ENCODE measurements around the gene SHISA2.

Gene SHISA2

GRCh38 chr13:26016189-26016588, 35.6 kb downstream of the SHISA2 start:
- H3K4me3 Mint-ChIP-seq, result no peak overlapping the region
- no peak for DNase-seq (ENCODE audit: low spot score in 2 of 2)
- no peaks in the 10 kb centered on the region for H3K9me3 Mint-ChIP-seq
- H3K36me3 Mint-ChIP-seq, result no peaks in the 10 kb centered on the region
- H3K4me1 Mint-ChIP-seq, result peaks cover 6% of the 10 kb centered on the region
- ATAC-seq, result no peak
- no peak overlapping the region for H3K27ac Mint-ChIP-seq

DNA sequence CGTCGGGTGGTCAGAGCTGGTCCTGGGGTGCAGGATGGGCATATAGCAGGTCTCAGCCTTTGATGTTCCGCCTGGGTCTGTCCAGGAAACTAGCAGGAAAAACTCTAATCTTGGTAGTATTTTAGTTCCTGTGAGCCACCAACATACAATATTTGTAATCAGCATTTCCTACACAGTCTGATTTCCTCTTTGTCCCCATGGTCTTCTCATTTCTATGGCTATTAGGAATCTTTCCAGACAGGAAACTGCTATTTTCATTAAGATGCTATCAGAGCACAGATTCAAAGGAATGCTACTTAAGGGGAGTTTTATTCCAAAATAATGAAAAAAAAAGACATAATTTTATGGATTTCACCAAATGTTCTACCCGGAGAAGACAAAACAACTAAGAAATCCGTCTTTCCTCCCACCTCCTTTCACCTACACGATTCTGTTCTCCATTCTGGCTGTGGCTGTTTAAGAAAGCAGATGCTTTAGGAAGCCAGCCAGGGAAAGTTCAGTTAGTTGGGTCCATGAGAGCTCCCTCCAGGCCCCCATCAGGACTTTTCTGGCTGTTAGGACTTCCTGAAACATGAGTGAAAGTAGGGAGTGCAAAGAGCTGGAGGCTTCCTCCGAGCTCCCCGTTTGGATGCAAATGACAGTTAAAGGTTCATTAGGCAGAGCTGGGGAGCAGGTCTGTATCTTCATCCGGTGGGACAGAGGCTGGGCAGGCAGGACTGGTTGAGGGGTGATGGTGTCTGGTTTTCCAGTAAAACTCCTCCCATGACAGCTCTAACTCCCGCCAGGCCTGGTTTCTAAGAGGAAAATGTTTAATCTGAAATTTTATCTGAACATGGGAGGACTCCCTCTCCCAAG, 36.3 kb downstream of the SHISA2 start:
- Mint-ChIP-seq H3K4me1 (peaks cover 6% of the 10 kb centered on the region), H3K4me3 (no peak overlapping the region), H3K27ac (no peak overlapping the region), H3K9me3 (no peaks in the 10 kb centered on the region), H3K36me3 (no peaks in the 10 kb centered on the region)
- no peak for DNase-seq (ENCODE audit: low spot score in 2 of 2)
- ATAC-seq, result no peak

- no peak for DNase-seq (ENCODE audit: low spot score in 2 of 2)
- ATAC-seq, result no peak
- H3K36me3 Mint-ChIP-seq, result no peaks in the 10 kb centered on the region
- no peak overlapping the region for H3K27ac Mint-ChIP-seq
- H3K4me3 Mint-ChIP-seq, result peak overlapping the region; percentile 59
- no peaks in the 10 kb centered on the region for H3K9me3 Mint-ChIP-seq
- H3K4me1 Mint-ChIP-seq, result peaks cover 4% of the 10 kb centered on the region
Observed at GRCh38 chr13:26012995-26013394, 38.8 kb downstream of the SHISA2 start.

DNA sequence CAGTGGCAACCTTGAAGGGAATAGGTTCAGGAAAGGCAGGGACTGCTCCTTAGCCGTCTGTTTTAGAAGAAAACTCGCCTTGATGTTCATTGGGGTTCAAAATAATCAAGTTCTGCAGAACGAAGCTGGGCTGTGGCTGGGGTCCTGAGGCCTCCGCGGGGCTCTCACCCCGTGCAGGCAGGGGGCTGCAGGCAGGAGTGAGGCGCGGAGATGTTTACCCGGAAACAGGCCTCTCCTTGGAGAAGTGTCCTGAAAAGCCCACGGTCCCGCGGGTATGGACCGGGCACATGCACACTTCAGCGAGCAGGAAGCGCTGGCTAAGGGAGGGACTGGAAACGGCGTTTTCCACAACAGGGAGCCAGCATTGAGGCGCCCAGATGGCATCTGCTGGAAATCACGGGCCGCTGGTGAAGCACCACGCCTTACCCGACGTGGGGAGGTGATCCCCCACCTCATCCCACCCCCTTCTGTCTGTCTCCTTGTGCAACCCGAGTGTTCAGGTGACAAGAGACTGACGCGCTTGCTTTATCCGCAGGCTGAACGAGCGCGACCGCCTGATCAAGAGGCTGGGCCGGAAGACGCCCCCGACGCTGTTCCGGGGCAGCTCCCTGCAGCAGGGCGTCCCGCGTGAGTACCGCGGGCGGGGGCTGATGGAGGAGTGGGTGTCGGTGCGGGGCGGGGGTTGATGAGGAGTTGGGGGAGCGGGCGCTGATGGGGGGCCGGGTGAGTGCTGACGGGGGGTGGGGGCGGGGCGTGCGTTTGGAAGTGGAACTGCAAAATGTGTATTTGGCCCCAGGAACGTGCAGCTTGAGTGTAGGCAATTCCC, 39.6 kb downstream of the SHISA2 start:
- no peak overlapping the region for H3K27ac Mint-ChIP-seq
- no peaks in the 10 kb centered on the region for H3K9me3 Mint-ChIP-seq
- no peaks in the 10 kb centered on the region for H3K4me1 Mint-ChIP-seq
- H3K4me3 Mint-ChIP-seq, result peak overlapping the region; percentile 59
- H3K36me3 Mint-ChIP-seq, result no peaks in the 10 kb centered on the region
- DNase-seq (ENCODE audit: low spot score in 2 of 2), result peak in 1 of 2 donors; percentile 56
- peak; percentile 75 for ATAC-seq

- Mint-ChIP-seq H3K4me1 (no peaks in the 10 kb centered on the region), H3K27ac (no peak overlapping the region), H3K36me3 (no peaks in the 10 kb centered on the region), H3K9me3 (no peaks in the 10 kb centered on the region), H3K4me3 (no peak overlapping the region)
- ATAC-seq (no peak), DNase-seq (ENCODE audit: low spot score in 2 of 2) (no peak)
Observed at GRCh38 chr13:26011208-26011573, 40.6 kb downstream of the SHISA2 start.

DNA sequence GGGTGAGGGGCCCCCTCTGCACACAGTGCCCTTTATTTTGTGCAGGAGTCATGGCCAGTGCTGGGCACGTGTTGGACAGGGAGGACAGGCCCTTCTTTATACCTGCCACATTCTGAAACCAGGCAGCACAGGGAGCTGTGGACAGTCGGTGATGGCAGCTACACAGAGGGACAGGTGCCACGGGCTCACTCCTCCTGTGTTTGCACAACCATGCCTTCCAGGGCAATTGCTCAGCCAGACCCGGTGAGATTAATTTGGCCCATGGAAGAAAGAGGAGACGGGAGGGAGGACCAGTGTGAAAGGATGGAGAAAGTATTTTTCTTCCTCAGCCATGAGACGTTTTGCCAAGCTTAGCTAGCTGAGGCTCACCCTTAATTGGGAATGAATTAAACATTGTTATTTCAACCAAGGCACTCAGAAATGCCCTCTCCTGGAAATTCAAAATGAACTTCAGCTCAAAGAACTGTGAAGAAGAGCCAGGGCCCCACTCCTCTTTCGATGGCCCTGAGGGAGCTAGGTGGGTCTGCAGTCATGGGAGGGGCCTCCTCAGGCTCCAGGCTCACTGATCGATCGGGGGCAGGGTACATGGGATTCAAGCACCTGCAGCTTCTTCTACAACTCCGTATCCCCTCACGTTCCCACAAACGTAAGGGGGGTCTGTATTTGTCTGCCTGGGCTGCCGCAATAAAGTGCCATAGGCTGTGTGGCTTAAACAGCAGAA, 41.2 kb downstream of the SHISA2 start:
- no peaks in the 10 kb centered on the region for H3K9me3 Mint-ChIP-seq
- H3K27ac Mint-ChIP-seq, result no peak overlapping the region
- H3K4me3 Mint-ChIP-seq, result no peak overlapping the region
- no peaks in the 10 kb centered on the region for H3K4me1 Mint-ChIP-seq
- ATAC-seq, result no peak
- no peaks in the 10 kb centered on the region for H3K36me3 Mint-ChIP-seq
- no peak for DNase-seq (ENCODE audit: low spot score in 2 of 2)

GRCh38 chr13:26007261-26008125, 44.3 kb downstream of the SHISA2 start:
- ATAC-seq (no peak), DNase-seq (ENCODE audit: low spot score in 2 of 2) (no peak)
- no peak overlapping the region for H3K27ac Mint-ChIP-seq

More at GRCh38 chr13:26007261-26008125, 44.3 kb downstream of the SHISA2 start:
- no peaks in the 10 kb centered on the region for H3K4me1 Mint-ChIP-seq
- H3K36me3 Mint-ChIP-seq, result no peaks in the 10 kb centered on the region
- H3K9me3 Mint-ChIP-seq, result peaks cover 4% of the 10 kb centered on the region
- H3K4me3 Mint-ChIP-seq, result no peak overlapping the region
